Limb (tissue), 2 donors: ENCODE data around the gene KCNC1.

ENCODE experiments used
- DNase-seq, 2 donors: peaks; one replicate each; pipeline ENCODE4 v3.0.0-alpha.2; 2016; ENCODE audit errors: extremely low spot score in 2 of 2

Gene KCNC1

GRCh38 chr11:17816232-17816931 is 81.8 kb downstream of the KCNC1 start:
- DNase-seq, result peak in 1 of 2 donors; percentile 62

DNA sequence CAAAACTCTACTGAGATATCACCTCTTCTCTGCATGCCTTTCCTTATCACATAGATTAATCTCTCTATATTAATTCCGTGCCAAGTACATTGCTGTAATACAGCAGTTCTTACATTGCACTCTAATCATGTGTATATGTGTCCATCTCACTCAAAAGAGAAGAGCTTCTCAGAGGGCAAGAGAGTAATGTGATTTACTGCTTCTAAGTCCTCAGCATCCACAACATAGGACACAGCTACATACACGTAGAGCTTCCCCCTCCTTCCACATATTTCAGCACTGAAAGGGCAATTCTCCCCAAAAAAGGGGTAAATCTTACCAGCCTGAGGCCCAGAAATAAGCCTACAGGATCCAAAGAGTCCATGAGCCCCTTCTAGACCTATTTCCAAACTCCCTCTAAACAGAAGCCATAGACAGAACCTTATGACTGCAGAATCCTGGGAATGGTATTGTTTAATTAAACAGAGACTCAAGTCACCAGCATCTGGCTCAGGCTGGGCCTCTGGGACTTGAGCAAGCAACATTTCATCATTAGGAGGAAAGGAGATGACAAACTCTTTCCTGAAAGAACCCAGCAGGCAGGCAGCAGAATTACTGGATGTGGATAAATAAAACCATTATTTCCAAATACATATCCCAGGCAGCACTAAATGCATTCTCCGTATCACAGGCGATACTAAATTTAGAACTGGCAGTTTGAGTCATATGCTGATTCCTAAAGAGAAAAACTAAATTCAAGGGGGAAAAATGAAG is 87.2 kb downstream of the KCNC1 start:
- peak in 1 of 2 donors; percentile 23 for DNase-seq

DNA sequence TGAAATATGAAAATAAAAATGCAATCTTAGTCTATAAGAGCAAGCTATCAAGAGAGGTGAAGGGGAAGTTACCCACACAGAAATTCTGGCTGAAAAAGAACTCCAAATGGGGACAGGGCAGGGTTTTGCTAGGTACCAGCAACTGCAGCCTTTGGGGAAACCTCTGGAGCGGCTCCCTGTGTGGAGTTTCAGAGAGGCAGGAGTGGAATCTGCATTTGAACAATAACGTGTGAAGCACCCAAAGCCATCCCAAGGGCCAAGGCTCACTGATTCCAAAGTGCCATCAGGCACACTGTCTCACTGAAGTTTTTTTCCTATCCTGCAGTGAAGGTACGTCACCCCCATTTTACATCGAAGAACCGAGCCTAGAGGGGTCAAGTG is 87.8 kb downstream of the KCNC1 start:
- DNase-seq, result no peak

GRCh38 chr11:17827006-17827405 is 92.4 kb downstream of the KCNC1 start:
- DNase-seq, result no peak

- DNase-seq, result peak; percentile 48 to 72
Observed at GRCh38 chr11:17828311-17828751, 93.8 kb downstream of the KCNC1 start.

GRCh38 chr11:17831228-17831627 is 96.6 kb downstream of the KCNC1 start:
- no peak for DNase-seq

- no peak for DNase-seq
Observed at GRCh38 chr11:17831883-17832282, 97.3 kb downstream of the KCNC1 start.
